ENCODE measurements around the gene RAP1GDS1.
A peak's percentile ranks its signal among the peaks of the same experiment; 100 is the strongest.

DNA sequence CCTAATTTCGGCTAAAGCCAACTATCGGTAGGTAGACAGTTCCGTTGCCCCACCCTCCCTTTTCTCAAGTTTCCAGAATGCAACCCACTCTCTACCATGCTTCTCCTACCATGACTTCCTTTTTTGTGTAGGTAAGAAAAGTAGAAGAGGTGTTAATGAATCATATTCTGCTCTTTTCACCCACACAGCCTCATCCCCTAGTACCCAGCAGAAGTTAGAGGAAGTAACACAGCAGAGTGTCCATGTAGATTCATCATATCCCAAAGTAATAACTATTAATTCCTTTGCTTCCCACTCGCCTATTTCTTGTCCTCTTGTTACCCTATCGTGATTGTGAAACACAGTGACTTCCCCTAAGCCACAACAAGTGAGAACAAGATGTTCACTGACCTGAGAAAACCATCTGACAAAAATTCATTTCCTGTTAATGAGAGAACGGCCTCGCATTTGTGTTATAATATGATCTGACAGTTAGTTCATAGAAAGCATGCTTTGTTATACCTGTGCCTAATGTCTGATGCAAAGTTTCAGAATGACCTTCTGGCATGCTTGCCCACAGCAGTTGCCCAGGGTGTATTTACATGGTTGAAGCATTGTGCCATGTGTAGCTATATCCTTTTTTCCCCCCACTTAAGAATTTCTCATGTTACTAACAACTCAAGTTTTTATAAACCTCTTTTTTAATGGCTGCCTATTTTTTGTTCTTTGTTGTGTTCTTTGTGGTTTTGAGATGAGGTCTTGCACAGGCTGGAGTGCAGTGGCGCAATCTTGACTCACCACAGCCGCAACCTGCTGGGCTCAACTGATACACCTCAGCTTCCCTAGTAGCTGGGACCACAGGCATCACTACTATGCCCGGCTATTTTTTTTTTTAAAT lies 185.6 kb downstream of the RAP1GDS1 start:
- TF ChIP-seq, protein P1, sequence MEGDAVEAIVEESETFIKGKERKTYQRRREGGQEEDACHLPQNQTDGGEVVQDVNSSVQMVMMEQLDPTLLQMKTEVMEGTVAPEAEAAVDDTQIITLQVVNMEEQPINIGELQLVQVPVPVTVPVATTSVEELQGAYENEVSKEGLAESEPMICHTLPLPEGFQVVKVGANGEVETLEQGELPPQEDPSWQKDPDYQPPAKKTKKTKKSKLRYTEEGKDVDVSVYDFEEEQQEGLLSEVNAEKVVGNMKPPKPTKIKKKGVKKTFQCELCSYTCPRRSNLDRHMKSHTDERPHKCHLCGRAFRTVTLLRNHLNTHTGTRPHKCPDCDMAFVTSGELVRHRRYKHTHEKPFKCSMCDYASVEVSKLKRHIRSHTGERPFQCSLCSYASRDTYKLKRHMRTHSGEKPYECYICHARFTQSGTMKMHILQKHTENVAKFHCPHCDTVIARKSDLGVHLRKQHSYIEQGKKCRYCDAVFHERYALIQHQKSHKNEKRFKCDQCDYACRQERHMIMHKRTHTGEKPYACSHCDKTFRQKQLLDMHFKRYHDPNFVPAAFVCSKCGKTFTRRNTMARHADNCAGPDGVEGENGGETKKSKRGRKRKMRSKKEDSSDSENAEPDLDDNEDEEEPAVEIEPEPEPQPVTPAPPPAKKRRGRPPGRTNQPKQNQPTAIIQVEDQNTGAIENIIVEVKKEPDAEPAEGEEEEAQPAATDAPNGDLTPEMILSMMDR (IDR thresholded peaks at IDR 0.05) = no peak
- TF ChIP-seq POLR2AphosphoS5 (IDR thresholded peaks at IDR 0.05) = peak in 2 of 3 donors; percentile 0 to 60
- TF ChIP-seq POLR2A (IDR thresholded peaks at IDR 0.05) = no peak

Data from breast epithelium (tissue), 3 donors.